ENCODE measurements around the gene CHSY1. TPM values are rescaled to one million over a fixed set of nuclear protein-coding genes. Genes with fewer than 3 reads are reported as not detected.

CHSY1 gene
- total RNA-seq, 6 experiments from 2014 or later = 4.9 to 12.6 (median 7.2) TPM

GRCh38 chr15:101167753-101168462, 83.9 kb downstream of the CHSY1 start:
- 36% methylated on average over 9 of the region's 13 CpGs for WGBS (ENCODE audit: insufficient coverage, low coverage, low lambda C conversion rate, missing lambda C conversion rate)
- H3K4me1 ChIP-seq = no peaks in the 10 kb centered on the region
- intact Hi-C loops (cut with DNase I) = no loop called here
- peaks cover 0 to 13% (median 0%) of the 10 kb centered on the region in 4 donors for H3K9me3 ChIP-seq
- peak; percentile 74 to 82 (median 78) for ATAC-seq
- TF ChIP-seq POLR2A (IDR thresholded peaks at IDR 0.05) = no peak
- TF ChIP-seq, protein P1, sequence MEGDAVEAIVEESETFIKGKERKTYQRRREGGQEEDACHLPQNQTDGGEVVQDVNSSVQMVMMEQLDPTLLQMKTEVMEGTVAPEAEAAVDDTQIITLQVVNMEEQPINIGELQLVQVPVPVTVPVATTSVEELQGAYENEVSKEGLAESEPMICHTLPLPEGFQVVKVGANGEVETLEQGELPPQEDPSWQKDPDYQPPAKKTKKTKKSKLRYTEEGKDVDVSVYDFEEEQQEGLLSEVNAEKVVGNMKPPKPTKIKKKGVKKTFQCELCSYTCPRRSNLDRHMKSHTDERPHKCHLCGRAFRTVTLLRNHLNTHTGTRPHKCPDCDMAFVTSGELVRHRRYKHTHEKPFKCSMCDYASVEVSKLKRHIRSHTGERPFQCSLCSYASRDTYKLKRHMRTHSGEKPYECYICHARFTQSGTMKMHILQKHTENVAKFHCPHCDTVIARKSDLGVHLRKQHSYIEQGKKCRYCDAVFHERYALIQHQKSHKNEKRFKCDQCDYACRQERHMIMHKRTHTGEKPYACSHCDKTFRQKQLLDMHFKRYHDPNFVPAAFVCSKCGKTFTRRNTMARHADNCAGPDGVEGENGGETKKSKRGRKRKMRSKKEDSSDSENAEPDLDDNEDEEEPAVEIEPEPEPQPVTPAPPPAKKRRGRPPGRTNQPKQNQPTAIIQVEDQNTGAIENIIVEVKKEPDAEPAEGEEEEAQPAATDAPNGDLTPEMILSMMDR (IDR thresholded peaks at IDR 0.05) = no peak
- no peaks in the 10 kb centered on the region for H3K27me3 ChIP-seq
- no peaks in the 10 kb centered on the region for H3K36me3 ChIP-seq
- peak; percentile 60 to 74 (median 72) for DNase-seq
- peak overlapping the region; percentile 47 to 87 (median 51) for H3K27ac ChIP-seq
- H3K4me3 ChIP-seq = no peak overlapping the region

- intact Hi-C loops (cut with DNase I) = no loop called here
- H3K27me3 ChIP-seq = no peaks in the 10 kb centered on the region
- peak in 1 of 4 donors; percentile 40 for ATAC-seq
- no peaks in the 10 kb centered on the region for H3K4me1 ChIP-seq
- DNase-seq = no peak
- 68% methylated on average over 3 of the region's 3 CpGs for WGBS (ENCODE audit: insufficient coverage, low coverage, low lambda C conversion rate, missing lambda C conversion rate)
- H3K9me3 ChIP-seq = peaks cover 0 to 13% (median 0%) of the 10 kb centered on the region in 4 donors
- H3K36me3 ChIP-seq = no peaks in the 10 kb centered on the region
- H3K4me3 ChIP-seq = no peak overlapping the region
- TF ChIP-seq, protein P1 (IDR thresholded peaks at IDR 0.05) = no peak
- no peak for TF ChIP-seq POLR2A (IDR thresholded peaks at IDR 0.05)
- H3K27ac ChIP-seq = peak overlapping the region; percentile 47 to 87 (median 51)
Observed at GRCh38 chr15:101167411-101167752, 84.5 kb downstream of the CHSY1 start.

DNA sequence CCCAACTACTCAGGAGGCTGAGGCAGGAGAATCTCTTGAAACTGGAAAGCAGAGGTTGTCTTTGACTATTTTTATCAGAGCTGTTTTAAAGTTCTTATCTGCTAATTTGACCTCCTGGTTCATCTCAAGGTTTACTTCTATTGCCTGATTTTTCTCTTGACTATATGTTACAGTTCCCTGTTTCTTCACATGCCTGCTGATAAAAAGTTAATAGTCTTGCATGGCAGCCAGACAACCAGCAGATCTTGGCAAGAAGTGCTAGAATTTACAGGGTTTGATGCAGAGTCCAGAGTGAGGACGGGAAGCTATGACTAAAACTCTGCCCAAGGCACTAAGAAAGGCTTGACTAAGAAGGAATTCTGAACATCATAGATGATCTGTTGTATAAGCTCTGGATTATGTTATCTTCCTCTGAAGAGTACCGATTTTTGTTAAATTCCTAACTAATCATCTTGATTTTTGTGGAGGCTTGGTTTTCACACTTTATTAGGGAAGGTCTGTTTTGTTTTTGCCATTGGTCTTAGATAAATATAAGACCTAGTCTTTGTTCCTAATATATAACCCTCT, 85.9 kb downstream of the CHSY1 start:
- no peaks in the 10 kb centered on the region for H3K36me3 ChIP-seq
- no peak for TF ChIP-seq POLR2A (IDR thresholded peaks at IDR 0.05)
- TF ChIP-seq, protein P1 (IDR thresholded peaks at IDR 0.05) = no peak
- H3K27ac ChIP-seq = no peak overlapping the region
- H3K27me3 ChIP-seq = no peaks in the 10 kb centered on the region
- H3K9me3 ChIP-seq = peaks cover 0 to 13% (median 0%) of the 10 kb centered on the region in 4 donors
- 82% methylated on average over 2 of the region's 2 CpGs for WGBS (ENCODE audit: insufficient coverage, low coverage, low lambda C conversion rate, missing lambda C conversion rate)
- DNase-seq (no peak), ATAC-seq (no peak)
- no peaks in the 10 kb centered on the region for H3K4me1 ChIP-seq
- intact Hi-C loops (cut with DNase I) = no loop called here
- H3K4me3 ChIP-seq = no peak overlapping the region

DNA sequence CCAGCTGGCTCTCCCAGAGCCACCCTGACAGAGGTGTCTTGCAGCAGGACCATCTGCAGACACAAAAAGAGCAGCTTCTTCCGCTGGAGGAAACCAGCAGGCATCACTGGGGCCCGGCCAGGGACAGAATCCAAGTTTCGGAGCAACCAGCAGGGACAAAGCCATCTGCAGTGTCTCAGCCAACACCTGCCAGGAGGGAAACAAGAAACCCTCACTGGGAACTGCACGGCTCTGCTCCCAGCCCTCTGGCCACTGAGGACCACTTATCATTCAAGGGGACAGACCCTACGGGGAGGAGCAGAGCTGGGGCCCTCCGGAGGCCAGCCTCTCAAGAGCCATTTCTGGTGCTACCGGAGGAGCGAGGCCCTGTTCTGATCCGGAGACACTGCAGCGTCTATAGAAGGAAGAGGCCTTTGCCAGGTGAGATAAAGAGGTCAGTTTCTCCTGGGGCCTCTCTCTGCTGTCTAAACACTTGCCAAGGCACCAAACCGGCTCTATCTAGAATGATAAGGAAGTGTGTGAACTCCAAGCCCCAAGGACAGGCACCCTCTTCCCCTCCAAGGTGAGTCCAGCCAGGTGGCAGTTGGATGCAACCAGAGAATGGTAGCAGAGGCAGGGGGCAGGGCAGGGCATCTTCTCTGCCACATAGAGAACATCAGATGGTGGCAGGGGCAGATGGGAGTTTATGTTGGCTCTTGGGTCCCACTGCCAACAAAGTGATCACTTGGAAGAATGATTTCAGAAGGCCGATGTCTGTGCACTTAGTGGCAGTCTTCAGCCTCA, 89.0 kb downstream of the CHSY1 start:
- 51% methylated on average over 5 of the region's 12 CpGs for WGBS (ENCODE audit: insufficient coverage, low coverage, low lambda C conversion rate, missing lambda C conversion rate)

More for the DNA sequence above, 89.0 kb downstream of the CHSY1 start:
- Histone ChIP-seq H3K9me3 (peaks cover 0 to 13% (median 0%) of the 10 kb centered on the region in 4 donors), H3K4me1 (no peaks in the 10 kb centered on the region), H3K27me3 (no peaks in the 10 kb centered on the region), H3K4me3 (no peak overlapping the region), H3K27ac (no peak overlapping the region), H3K36me3 (no peaks in the 10 kb centered on the region)
- DNase-seq (no peak), ATAC-seq (no peak)
- intact Hi-C loops (cut with DNase I) = no loop called here
- TF ChIP-seq, protein P1 (IDR thresholded peaks at IDR 0.05) = no peak

All from right lobe of liver (tissue), 6 donors.